PC-9 (cell line): ENCODE measurements around the gene ISOC2. TPM values are rescaled to one million over a fixed set of nuclear protein-coding genes. Genes with fewer than 3 reads are reported as not detected.

ENCODE experiments used
- BruUV-seq: library from RNA; stranded (reverse); fragments of 400-500 nt; replicated peaks from 2 replicates; lab custom pipeline; 2021; lab: Mats Ljungman, UMichigan
- CTCF ChIA-PET: fragments of 300-600 bp; sonication (Branson Sonifier 250); formaldehyde crosslinking; loops from one replicate; lab custom pipeline; 2022; ENCODE audit warnings: antibody characterized with exemption; lab: Charles Lee
- POLR2A ChIA-PET: fragments of 300-600 bp; sonication (Branson Sonifier 250); formaldehyde crosslinking; loops from one replicate; lab custom pipeline; 2022; ENCODE audit warnings: antibody characterized with exemption; ENCODE audit not compliant: unreplicated experiment; lab: Charles Lee
- DNase-seq, 2 experiments: peaks; one replicate each; pipeline versions ENCODE4 v3.0.0 to v3.0.0-alpha.2; 2015 to 2022; ENCODE audit warnings: mixed read lengths in 1 of 2
- H2AFZ ChIP-seq: fragments of 200-600 bp; sonication (generic); 2 replicates; pipeline ENCODE4 v1.8.1; 2017; ENCODE audit warnings: antibody characterized with exemption
- H3F3A ChIP-seq: fragments of 200-600 bp; sonication (generic); 2 replicates; pipeline ENCODE4 v1.8.1; 2017; ENCODE audit warnings: antibody characterized with exemption, mild to moderate bottlenecking, low read depth; ENCODE audit not compliant: insufficient read depth
- H3K27ac ChIP-seq: fragments of 200-600 bp; sonication (generic); 2 replicates; pipeline ENCODE4 v1.6.1; 2016; ENCODE audit warnings: mixed run types
- H3K27me3 ChIP-seq: fragments of 200-600 bp; sonication (generic); 2 replicates; pipeline ENCODE4 v1.6.1; 2016; ENCODE audit warnings: low read depth, mixed run types; ENCODE audit not compliant: insufficient read depth
- H3K36me3 ChIP-seq: fragments of 200-600 bp; sonication (generic); 2 replicates; pipeline ENCODE4 v1.6.1; 2016; ENCODE audit warnings: low read depth, mixed run types
- H3K4me1 ChIP-seq: fragments of 200-600 bp; sonication (generic); replicated peaks from 2 replicates; pipeline ENCODE4 v1.6.1; 2016; ENCODE audit warnings: mixed run types; ENCODE audit not compliant: insufficient read depth
- H3K4me2 ChIP-seq: fragments of 200-600 bp; sonication (generic); 2 replicates; pipeline ENCODE4 v1.6.1; 2017; ENCODE audit warnings: mixed run types
- H3K4me3 ChIP-seq: fragments of 200-600 bp; sonication (generic); 2 replicates; pipeline ENCODE4 v1.6.1; 2016; ENCODE audit warnings: mixed run types
- H3K79me2 ChIP-seq: fragments of 200-600 bp; sonication (generic); 2 replicates; pipeline ENCODE4 v1.6.1; 2017; ENCODE audit warnings: low read depth, mixed run types
- H3K9me2 ChIP-seq: fragments of 200-600 bp; sonication (generic); 2 replicates; pipeline ENCODE4 v1.8.1; 2017; ENCODE audit warnings: mild to moderate bottlenecking; ENCODE audit not compliant: insufficient read depth
- H3K9me3 ChIP-seq: fragments of 200-600 bp; sonication (generic); 2 replicates; pipeline ENCODE4 v1.8.1; 2016; ENCODE audit warnings: low read depth; ENCODE audit not compliant: insufficient read depth
- H4K20me1 ChIP-seq: fragments of 200-600 bp; sonication (generic); 2 replicates; pipeline ENCODE4 v1.8.1; 2017; ENCODE audit not compliant: insufficient read depth
- CTCF ChIP-seq: fragments of 200-600 bp; sonication (generic); conservative IDR thresholded peaks from 2 replicates; pipeline ENCODE4 v1.6.1; 2017; ENCODE audit warnings: mixed run types, antibody characterized with exemption, mild to moderate bottlenecking, moderate library complexity
- EZH2 ChIP-seq: fragments of 200-600 bp; sonication (generic); IDR thresholded peaks from 2 replicates; pipeline ENCODE4 v1.8.0; 2017; ENCODE audit warnings: antibody characterized with exemption, low read depth
- intact Hi-C: fragments of 100-400 bp; cut with micrococcal nuclease; formaldehyde crosslinking; loops from one replicate; pipeline ENCODE4 v1.10.0; 2022; ENCODE audit not compliant: unreplicated experiment
- total RNA-seq: library from RNA; stranded (reverse); gene quantifications from 2 replicates; pipeline ENCODE4 v1.2.3, GENCODE V29; 2021

The ISOC2 gene
- total RNA-seq, 1 experiment from 2014 or later = 92.4 TPM

GRCh38 chr19:55460670-55461258 is 678 bp downstream of the ISOC2 start:
- peaks cover 27% of the 10 kb centered on the region; the same call in 1 of the 2 replicates for H3F3A ChIP-seq
- H3K4me3 ChIP-seq = peak overlapping the region; percentile 90
- peak overlapping the region; percentile 85 for H2AFZ ChIP-seq
- no TSS peak for BruUV-seq
- H3K4me1 ChIP-seq = peaks cover 12% of the 10 kb centered on the region
- no peaks in the 10 kb centered on the region for H3K36me3 ChIP-seq
- H3K27me3 ChIP-seq = no peaks in the 10 kb centered on the region
- H3K4me2 ChIP-seq = peak overlapping the region; percentile 90
- DNase-seq = peak; percentile 53 to 67
- intact Hi-C loops = loop anchor here (5.0 kb wide), 1 partner anchor 37 kb away; no protein-coding TSS in a partner anchor
- H3K9me3 ChIP-seq = no peaks in the 10 kb centered on the region
- no peaks in the 10 kb centered on the region for H3K9me2 ChIP-seq
- POLR2A ChIA-PET = interaction anchor here (0.6 kb wide), 1 partner anchor 16 kb away, joined by 4 read pairs; no protein-coding TSS in a partner anchor
- H3K27ac ChIP-seq = peak overlapping the region; percentile 68
- peaks cover 18% of the 10 kb centered on the region; the same call in 1 of the 2 replicates for H3K79me2 ChIP-seq
- TF ChIP-seq CTCF = no peak
- TF ChIP-seq EZH2 = no peak
- H4K20me1 ChIP-seq = peaks cover 27% of the 10 kb centered on the region
- CTCF ChIA-PET = interaction anchor here (0.6 kb wide), 1 partner anchor 841 kb away, joined by 5 read pairs; no protein-coding TSS in a partner anchor

GRCh38 chr19:55459950-55460657 is 1.3 kb downstream of the ISOC2 start:
- H3K36me3 ChIP-seq = no peaks in the 10 kb centered on the region
- peak overlapping the region; percentile 90; the same call in 1 of the 2 replicates for H3K4me3 ChIP-seq
- BruUV-seq = TSS peak; percentile 58
- H4K20me1 ChIP-seq = peaks cover 29% of the 10 kb centered on the region
- DNase-seq = no peak
- peak overlapping the region; percentile 90 for H3K4me2 ChIP-seq
- H3K9me3 ChIP-seq = no peaks in the 10 kb centered on the region
- no peak overlapping the region for H3K27ac ChIP-seq
- H3K4me1 ChIP-seq = peaks cover 12% of the 10 kb centered on the region
- TF ChIP-seq CTCF (no peak), EZH2 (no peak)
- peaks cover 27% of the 10 kb centered on the region; the same call in 1 of the 2 replicates for H3F3A ChIP-seq
- no peaks in the 10 kb centered on the region for H3K9me2 ChIP-seq
- H3K27me3 ChIP-seq = no peaks in the 10 kb centered on the region
- POLR2A ChIA-PET = interaction anchor here (0.6 kb wide), 2 partner anchors 17 to 201 kb away, joined by 3 to 4 read pairs; no protein-coding TSS in a partner anchor
- intact Hi-C loops = loop anchor here (5.0 kb wide), 1 partner anchor 37 kb away; no protein-coding TSS in a partner anchor
- CTCF ChIA-PET = interaction anchor here (0.6 kb wide), 1 partner anchor 841 kb away, joined by 5 read pairs; no protein-coding TSS in a partner anchor
- H2AFZ ChIP-seq = no peak overlapping the region
- peaks cover 18% of the 10 kb centered on the region; the same call in 1 of the 2 replicates for H3K79me2 ChIP-seq

DNA sequence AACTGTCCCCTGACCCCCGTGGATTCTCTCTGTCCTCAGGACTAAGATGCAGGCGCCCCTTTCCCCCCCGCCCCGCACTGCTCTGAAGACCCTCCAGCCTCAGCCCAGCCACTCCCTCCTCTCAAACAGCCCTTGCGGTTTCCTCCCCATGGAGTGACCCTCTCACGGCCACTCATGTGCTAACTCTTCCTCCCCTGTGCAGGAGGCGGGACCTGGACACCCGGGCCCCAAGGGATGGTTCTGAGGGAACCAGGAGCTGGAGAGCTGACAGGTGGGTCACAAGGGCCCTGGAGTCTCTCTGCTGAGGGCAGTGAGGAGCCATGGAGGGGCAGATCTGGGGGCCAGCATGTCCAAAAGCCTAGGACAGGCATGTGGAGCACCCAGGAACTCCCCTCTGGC is 1.9 kb downstream of the ISOC2 start:
- peaks cover 18% of the 10 kb centered on the region; the same call in 1 of the 2 replicates for H3K79me2 ChIP-seq
- no peak overlapping the region for H2AFZ ChIP-seq
- POLR2A ChIA-PET = interaction anchor here (0.6 kb wide), 1 partner anchor 200 kb away, joined by 3 read pairs; no protein-coding TSS in a partner anchor
- H3K9me3 ChIP-seq = no peaks in the 10 kb centered on the region
- no peaks in the 10 kb centered on the region for H3K36me3 ChIP-seq
- H3K4me1 ChIP-seq = peaks cover 12% of the 10 kb centered on the region
- BruUV-seq = no TSS peak
- CTCF ChIA-PET = interaction anchor here (1.2 kb wide), 1 partner anchor 15 kb away, joined by 6 read pairs; no protein-coding TSS in a partner anchor
- no peak overlapping the region for H3K4me2 ChIP-seq
- no peaks in the 10 kb centered on the region for H3K9me2 ChIP-seq
- H3K27ac ChIP-seq = no peak overlapping the region
- H3K4me3 ChIP-seq = no peak overlapping the region
- H4K20me1 ChIP-seq = peaks cover 32% of the 10 kb centered on the region
- intact Hi-C loops = no loop called here
- no peaks in the 10 kb centered on the region for H3K27me3 ChIP-seq
- peaks cover 27% of the 10 kb centered on the region; the same call in 1 of the 2 replicates for H3F3A ChIP-seq
- TF ChIP-seq EZH2 (no peak), CTCF (no peak)
- no peak for DNase-seq
